Liver (tissue), 3 donors: ENCODE data around the gene KCNC4.

Experiments used
- ATF3 ChIP-seq: IDR thresholded peaks from 2 replicates; pipeline ENCODE4 v1.6.1; 2016; ENCODE audit warnings: antibody characterized with exemption
- CTCF ChIP-seq: fragments of 150-350 bp; IDR thresholded peaks from 2 replicates; pipeline ENCODE4 v1.5.1; 2017; ENCODE audit warnings: improper control_type of control experiment, low read depth, low read length; ENCODE audit not compliant: missing input control
- FOXA1 ChIP-seq: IDR thresholded peaks from 2 replicates; pipeline ENCODE4 v1.6.1; 2016; ENCODE audit warnings: antibody characterized with exemption
- HNF4A ChIP-seq, 2 donors: conservative IDR thresholded peaks; 2 replicates each; pipeline ENCODE4 v1.6.1; 2016; ENCODE audit warnings: antibody characterized with exemption in 2 of 2, mild to moderate bottlenecking in 2 of 2
- JUND ChIP-seq, 2 donors: IDR thresholded peaks; 2 replicates each; pipeline ENCODE4 v1.6.1; 2016; ENCODE audit warnings: antibody characterized with exemption in 2 of 2
- MAX ChIP-seq: IDR thresholded peaks from 2 replicates; pipeline ENCODE4 v1.6.1; 2016; ENCODE audit warnings: antibody characterized with exemption
- RAD21 ChIP-seq, 2 donors: IDR thresholded peaks; 2 replicates each; pipeline ENCODE4 v1.6.1; 2016; ENCODE audit warnings: antibody characterized with exemption in 2 of 2, mild to moderate bottlenecking in 2 of 2
- REST ChIP-seq: IDR thresholded peaks from 2 replicates; pipeline ENCODE4 v1.6.1; 2016; ENCODE audit warnings: antibody characterized with exemption, mild to moderate bottlenecking
- SP1 ChIP-seq: IDR thresholded peaks from 2 replicates; pipeline ENCODE4 v1.6.1; 2018; ENCODE audit warnings: antibody characterized with exemption, mild to moderate bottlenecking
- TAF1 ChIP-seq: conservative IDR thresholded peaks from 2 replicates; pipeline ENCODE4 v1.6.1; 2016; ENCODE audit warnings: antibody characterized with exemption, mild to moderate bottlenecking
- ZBTB33 ChIP-seq: IDR thresholded peaks from 2 replicates; pipeline ENCODE4 v1.6.1; 2016; ENCODE audit warnings: antibody characterized with exemption
- donor health status: healthy.
- donor health status: healthy.

- TF ChIP-seq CTCF (no peak), MAX (no peak), JUND (IDR thresholded peaks at IDR 0.05) (no peak), REST (no peak), SP1 (no peak), TAF1 (no peak), ATF3 (no peak), ZBTB33 (no peak), RAD21 (IDR thresholded peaks at IDR 0.05) (no peak), HNF4A (conservative IDR thresholded peaks at IDR 0.05) (no peak), FOXA1 (no peak)
Measured at GRCh38 chr1:110164725-110165350, 45.3 kb upstream of the KCNC4 start.
